ENCODE data around the gene AOPEP.
"Not testable (repeated sequence)": the region's sequence is repeated elsewhere in the genome, so short reads cannot be mapped to it uniquely, and the experiment has no call there.

GRCh38 chr9:94878804-94879203 is 152.3 kb downstream of the AOPEP start:
- TF ChIP-seq, protein P1, sequence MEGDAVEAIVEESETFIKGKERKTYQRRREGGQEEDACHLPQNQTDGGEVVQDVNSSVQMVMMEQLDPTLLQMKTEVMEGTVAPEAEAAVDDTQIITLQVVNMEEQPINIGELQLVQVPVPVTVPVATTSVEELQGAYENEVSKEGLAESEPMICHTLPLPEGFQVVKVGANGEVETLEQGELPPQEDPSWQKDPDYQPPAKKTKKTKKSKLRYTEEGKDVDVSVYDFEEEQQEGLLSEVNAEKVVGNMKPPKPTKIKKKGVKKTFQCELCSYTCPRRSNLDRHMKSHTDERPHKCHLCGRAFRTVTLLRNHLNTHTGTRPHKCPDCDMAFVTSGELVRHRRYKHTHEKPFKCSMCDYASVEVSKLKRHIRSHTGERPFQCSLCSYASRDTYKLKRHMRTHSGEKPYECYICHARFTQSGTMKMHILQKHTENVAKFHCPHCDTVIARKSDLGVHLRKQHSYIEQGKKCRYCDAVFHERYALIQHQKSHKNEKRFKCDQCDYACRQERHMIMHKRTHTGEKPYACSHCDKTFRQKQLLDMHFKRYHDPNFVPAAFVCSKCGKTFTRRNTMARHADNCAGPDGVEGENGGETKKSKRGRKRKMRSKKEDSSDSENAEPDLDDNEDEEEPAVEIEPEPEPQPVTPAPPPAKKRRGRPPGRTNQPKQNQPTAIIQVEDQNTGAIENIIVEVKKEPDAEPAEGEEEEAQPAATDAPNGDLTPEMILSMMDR (IDR thresholded peaks at IDR 0.05), result not testable (repeated sequence)
- TF ChIP-seq POLR2A, EP300, POLR2AphosphoS5 (IDR thresholded peaks at IDR 0.05): not testable (repeated sequence)

All from sigmoid colon (tissue), 4 donors.